Urinary bladder (tissue), 4 donors: ENCODE data around the gene PRKD2. TPM values are rescaled to one million over a fixed set of nuclear protein-coding genes. Genes with fewer than 3 reads are reported as not detected.

ENCODE experiments used
- DNase-seq: peaks from one replicate; pipeline ENCODE4 v3.0.0-alpha.2; 2015; ENCODE audit errors: extremely low spot score
- H3K27ac ChIP-seq: one replicate; pipeline ENCODE4 v1.5.1; 2013; ENCODE audit warnings: low read depth, mild to moderate bottlenecking, moderate library complexity
- H3K36me3 ChIP-seq: one replicate; pipeline ENCODE4 v1.6.1; 2013; ENCODE audit warnings: mild to moderate bottlenecking, moderate library complexity; ENCODE audit not compliant: insufficient read depth
- H3K4me1 ChIP-seq: one replicate; pipeline ENCODE4 v1.6.1; 2013; ENCODE audit warnings: mild to moderate bottlenecking, moderate library complexity; ENCODE audit not compliant: insufficient read depth
- H3K4me3 ChIP-seq: one replicate; pipeline ENCODE4 v1.5.1; 2013; ENCODE audit warnings: low read depth, low read length
- WGBS: extraction: QIAGEN DNeasy Blood & Tissue Kit; methylation state at CpG from one replicate; pipeline ENCODE4 v1.1.7; 2013; 5-methylcytosine and 5-hydroxymethylcytosine counted together
- polyA plus RNA-seq: library from polyadenylated mRNA; stranded (reverse); fragments of 200-250 nt; gene quantifications from one replicate; pipeline ENCODE4 v1.2.3, GENCODE V29; 2013
- small RNA-seq: library from RNA; depleted of rRNA; stranded (forward); fragments of <200 nt; gene quantifications from one replicate; pipeline ENCODE3, GENCODE V24; 2014
- total RNA-seq: library from RNA; depleted of rRNA; stranded (reverse); fragments of >200 nt; gene quantifications from one replicate; pipeline ENCODE4 v1.2.3, GENCODE V29; 2014
- donor health status: healthy with polysubstance abuse.
- donor health status: healthy.

Gene PRKD2
- total and polyA plus RNA-seq, 2 donors: 12.1 to 29.9 TPM

DNA sequence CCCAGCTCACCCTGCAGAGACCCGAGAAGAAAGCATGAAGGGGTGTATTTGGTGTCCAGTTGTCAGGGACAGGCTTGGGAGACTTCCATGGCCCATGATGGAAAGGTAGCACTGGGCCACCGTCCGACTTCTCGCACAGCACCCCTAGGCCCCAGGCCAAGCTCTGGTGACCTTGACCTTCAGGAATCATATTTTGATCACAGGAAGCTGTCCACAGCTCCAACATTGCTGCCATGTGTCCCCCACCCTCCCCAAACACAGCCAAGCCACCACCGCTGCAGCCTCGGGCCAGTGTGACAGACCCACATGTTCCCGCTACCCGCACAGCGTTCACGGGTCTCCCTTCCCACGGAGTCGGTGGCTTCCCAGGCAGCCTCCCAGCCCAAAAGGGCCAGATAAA, 91.2 kb downstream of the PRKD2 start:
- H3K36me3 ChIP-seq: no peaks in the 10 kb centered on the region
- no peak for DNase-seq
- H3K4me3 ChIP-seq: no peak overlapping the region
- H3K27ac ChIP-seq: no peak overlapping the region
- 83% methylated on average over 12 of the region's 12 CpGs for WGBS
- peaks cover 2% of the 10 kb centered on the region for H3K4me1 ChIP-seq

DNA sequence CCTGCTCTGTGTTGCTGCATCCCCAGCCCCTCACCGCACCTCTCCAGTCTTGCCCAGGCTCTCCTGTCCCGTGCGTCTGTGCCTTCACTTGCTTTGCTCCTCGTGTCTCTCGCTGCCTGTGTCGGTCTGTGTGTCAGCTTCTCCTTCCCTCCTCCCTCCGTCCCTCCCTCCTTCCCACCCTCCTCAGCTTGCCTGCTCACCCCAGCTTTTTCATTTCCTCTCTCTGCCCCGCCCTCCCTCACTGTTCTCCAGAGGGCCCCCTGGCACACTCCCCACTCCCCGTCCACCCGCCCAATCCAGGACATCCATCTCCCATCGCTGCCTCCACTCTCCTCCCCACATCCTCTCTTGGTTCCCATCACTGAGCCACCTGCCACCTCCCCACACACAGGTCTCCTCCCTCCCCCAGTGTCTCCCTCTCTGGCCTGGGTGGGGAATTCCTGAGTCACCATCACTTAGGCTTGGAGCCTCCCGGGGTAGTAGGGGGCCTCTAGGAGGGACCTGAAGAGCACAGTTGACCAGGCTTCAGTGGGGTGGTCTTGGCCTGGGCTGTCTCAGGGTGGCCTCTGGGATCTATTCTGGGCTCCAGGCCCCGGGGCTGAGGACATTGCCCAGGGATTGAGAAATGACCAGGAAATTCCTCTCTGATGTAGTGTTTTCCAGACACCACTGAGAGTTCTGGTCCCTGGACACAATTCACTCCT, 91.8 kb downstream of the PRKD2 start, which contains the start of gene PTGIR:
Gene PTGIR, minus strand, starts transcription at position 132 of the 704 bp plus-strand sequence. CDS start 864 bp downstream, outside the sequence.
- Histone ChIP-seq H3K27ac (peak within 1 kb of the TSS; percentile 46), H3K4me1 (no peaks in the 10 kb centered on the region), H3K36me3 (no peaks in the 10 kb centered on the region), H3K4me3 (no peak within 1 kb of the TSS)
- WGBS: 27% methylated on average over 13 of the region's 13 CpGs
- DNase-seq: no peak

Small RNAs within 50 kb of the gene (small RNA-seq; reads per million reads assigned to genes)
- gene MIR320E (0.15 reads per million), gene RF00019 (not detected), gene RN7SL364P (0.53 reads per million, percentile 49 among the genes with 10 or more reads in this experiment)

Other genes starting within 250 kb of the PRKD2 start
- 14.3 TPM for gene PNMA8A, start 245.6 kb downstream of the PRKD2 start, total RNA-seq
- gene PNMA8A, start 245.6 kb downstream of the PRKD2 start, polyA plus RNA-seq: 16.3 TPM
- 4.0 TPM for gene PNMA8B, start 221.2 kb downstream of the PRKD2 start, total RNA-seq
- 2.8 TPM for gene PNMA8B, start 221.2 kb downstream of the PRKD2 start, polyA plus RNA-seq
- gene CALM3, start 115.8 kb downstream of the PRKD2 start, total RNA-seq: 121 TPM
- gene CALM3, start 115.8 kb downstream of the PRKD2 start, polyA plus RNA-seq: 309 TPM
- gene PTGIR, start 92.0 kb downstream of the PRKD2 start, total RNA-seq: 2.6 TPM
- gene PTGIR, start 92.0 kb downstream of the PRKD2 start, polyA plus RNA-seq: 4.0 TPM
- gene GNG8, start 80.9 kb downstream of the PRKD2 start, total RNA-seq: not detected
- gene GNG8, start 80.9 kb downstream of the PRKD2 start, polyA plus RNA-seq: not detected
- gene DACT3, start 55.9 kb downstream of the PRKD2 start, total RNA-seq: 20.0 TPM
- 78.9 TPM for gene DACT3, start 55.9 kb downstream of the PRKD2 start, polyA plus RNA-seq
- gene FKRP, start 28.9 kb upstream of the PRKD2 start, total RNA-seq: 10.6 TPM
- 19.3 TPM for gene FKRP, start 28.9 kb upstream of the PRKD2 start, polyA plus RNA-seq
- gene STRN4, start 29.3 kb upstream of the PRKD2 start, total RNA-seq: 34.5 TPM
- gene STRN4, start 29.3 kb upstream of the PRKD2 start, polyA plus RNA-seq: 87.8 TPM
- 37.1 TPM for gene SLC1A5, start 71.5 kb upstream of the PRKD2 start, total RNA-seq
- gene SLC1A5, start 71.5 kb upstream of the PRKD2 start, polyA plus RNA-seq: 163 TPM
- gene AP2S1, start 133.7 kb upstream of the PRKD2 start, total RNA-seq: 43.5 TPM
- 117 TPM for gene AP2S1, start 133.7 kb upstream of the PRKD2 start, polyA plus RNA-seq
- gene ARHGAP35, start 143.9 kb upstream of the PRKD2 start, total RNA-seq: 33.0 TPM
- gene ARHGAP35, start 143.9 kb upstream of the PRKD2 start, polyA plus RNA-seq: 28.3 TPM